NOMO-1 (cell line): Measurements from ENCODE around the gene DEPDC7.
"Not testable (repeated sequence)": the region's sequence is repeated elsewhere in the genome, so short reads cannot be mapped to it uniquely, and the experiment has no call there.

Source experiments
- DNase-seq, 2 experiments: peaks; one replicate each; lab custom pipeline; 2025; ENCODE audit not compliant: unreplicated experiment in 2 of 2; lab: John Stamatoyannopoulos, UW

Gene DEPDC7

DNA sequence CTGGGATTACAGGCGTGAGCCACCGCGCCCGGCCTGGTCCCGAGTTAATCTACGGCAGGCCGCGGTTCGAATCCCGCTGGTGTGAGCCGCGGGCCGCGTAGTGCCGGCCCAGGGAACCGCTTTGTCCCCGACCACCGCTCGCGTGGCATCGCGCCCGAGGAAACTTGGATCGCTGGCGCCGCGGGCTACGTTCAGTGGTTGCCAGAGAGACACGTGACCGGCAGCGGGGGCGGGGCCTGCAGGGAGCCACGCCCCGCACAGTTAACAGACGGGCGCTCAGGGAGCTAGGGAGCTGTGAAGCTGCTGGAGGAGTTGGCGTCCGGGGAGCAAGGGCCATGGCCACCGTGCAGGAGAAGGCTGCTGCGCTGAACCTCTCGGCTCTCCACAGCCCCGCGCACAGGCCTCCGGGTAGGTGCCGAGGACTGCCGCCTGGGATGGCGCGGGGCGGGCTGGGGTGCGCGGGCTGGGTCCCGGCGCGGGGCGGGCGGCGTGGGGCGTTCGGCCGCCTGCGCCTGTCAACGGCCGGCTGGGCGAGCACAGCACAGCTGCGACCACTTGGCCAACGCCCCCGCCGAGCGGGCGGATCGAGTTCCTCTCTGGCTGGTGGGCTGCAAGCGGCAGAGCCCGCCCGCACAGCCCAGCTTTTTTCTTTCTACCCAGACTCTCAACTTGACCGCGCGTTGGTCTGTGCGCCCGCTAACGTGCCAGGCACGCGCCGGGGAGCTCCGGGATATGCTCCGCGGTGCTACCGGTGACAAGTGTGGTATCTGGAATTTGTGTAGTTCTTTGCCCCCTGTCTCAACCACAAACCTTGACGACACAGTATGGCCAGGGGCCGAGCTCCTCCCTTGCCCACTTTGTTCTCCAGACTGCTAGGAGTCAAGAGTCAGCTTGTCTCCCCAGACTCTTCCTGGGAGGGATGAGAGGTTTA lies at the start of gene DEPDC7:
DEPDC7 (plus strand) TSS at position 258 of the 931 bp plus-strand sequence; CDS start at position 336, 78 bp downstream.
- DNase-seq, result peak; percentile 42 to 67

DNA sequence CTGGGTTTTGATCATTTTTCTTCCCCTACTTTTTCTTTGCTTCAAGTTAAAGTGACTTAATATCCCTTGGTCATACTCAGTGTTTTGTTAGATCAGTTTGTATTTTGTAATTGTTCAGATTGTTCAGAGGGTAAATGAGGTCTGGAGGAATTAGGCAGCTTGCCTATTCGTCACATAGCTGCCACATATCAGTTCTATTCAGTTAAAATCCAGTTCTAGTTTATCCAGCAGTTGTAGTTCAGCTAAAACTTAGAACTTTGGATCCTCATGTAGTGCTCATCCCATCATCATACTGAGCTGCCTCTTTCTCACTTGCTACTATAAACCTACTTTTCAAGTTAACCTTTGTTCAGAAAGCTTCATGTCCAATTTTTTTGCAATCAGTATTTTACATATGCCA lies 47.1 kb upstream of the DEPDC7 start:
- no peak for DNase-seq

DNA sequence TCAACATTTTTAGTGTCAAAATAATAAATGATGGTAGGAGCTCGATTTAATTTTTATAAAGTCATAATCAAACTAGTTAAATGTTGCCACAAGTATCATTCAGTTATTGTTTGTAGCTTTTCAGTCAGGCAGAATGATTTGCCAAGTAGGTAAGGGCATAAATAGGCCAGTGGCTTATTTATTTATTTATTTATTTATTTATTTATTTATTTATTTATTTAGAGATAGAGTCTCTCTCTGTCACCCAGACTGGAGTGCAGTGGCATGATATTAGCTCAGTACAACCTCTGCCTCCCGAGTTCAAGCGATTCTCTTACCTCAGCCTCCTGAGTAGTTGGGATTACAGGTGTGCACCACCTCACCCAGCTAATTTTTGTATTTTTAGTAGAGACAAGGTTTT lies 43.4 kb upstream of the DEPDC7 start:
- not testable (repeated sequence) for DNase-seq

DNA sequence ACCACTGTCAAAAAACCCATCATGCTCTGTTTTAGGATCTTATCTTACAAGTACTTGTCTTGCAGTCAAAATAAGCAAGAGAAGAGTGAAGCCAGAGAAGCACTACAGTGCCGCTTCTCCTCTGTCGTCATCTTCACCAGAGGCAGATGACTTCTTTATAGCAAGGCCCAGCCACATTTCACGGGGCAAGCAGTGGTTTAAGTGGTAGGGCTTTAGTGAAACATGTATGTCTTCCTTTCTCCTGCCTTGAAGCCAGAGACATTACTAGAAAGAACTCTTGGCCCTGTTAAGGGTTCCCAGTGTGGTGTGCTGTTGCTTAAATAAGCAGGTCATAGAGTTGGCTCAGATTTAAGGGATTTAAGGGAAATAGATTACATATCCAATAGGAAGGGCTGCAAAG lies 42.9 kb upstream of the DEPDC7 start:
- DNase-seq, result no peak

DNA sequence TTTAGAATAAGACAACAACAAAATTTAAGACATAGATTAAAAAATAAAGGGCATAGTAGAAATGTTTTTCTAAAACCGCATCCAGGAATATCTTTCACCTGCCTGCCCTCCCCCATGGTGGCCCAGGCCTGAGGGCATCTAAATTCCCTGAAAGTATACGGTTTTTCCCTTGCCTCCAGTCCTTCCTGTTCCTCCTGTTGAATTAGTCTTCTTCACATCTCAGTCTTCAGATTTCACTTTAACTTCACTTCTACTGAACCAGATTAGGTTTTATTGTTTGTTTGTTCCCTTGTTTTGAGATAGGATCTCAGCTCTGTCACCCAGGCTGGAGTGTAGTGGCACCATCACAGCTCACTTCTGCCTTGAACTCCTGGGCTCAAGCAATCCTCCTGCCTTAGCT lies 33.1 kb upstream of the DEPDC7 start:
- no peak for DNase-seq

DNA sequence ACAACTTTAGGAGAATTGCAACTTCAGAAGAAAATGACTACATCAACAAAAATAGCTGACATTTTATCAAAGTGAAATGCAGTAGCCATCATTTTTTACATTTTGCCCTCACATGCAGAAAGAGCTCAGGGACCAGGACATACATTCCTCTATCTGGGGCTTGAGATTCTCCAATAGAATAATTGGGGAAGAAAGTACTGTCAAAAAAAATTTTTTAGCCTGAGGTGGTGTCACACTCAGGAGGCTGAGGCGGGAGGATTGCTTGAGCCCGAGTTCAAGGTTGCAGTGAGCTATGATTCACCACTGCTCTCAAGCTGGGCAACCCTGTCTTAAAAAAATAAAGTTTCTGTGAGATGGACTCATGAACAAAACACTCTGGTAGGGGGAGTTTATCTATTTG lies 32.2 kb upstream of the DEPDC7 start:
- no peak for DNase-seq

DNA sequence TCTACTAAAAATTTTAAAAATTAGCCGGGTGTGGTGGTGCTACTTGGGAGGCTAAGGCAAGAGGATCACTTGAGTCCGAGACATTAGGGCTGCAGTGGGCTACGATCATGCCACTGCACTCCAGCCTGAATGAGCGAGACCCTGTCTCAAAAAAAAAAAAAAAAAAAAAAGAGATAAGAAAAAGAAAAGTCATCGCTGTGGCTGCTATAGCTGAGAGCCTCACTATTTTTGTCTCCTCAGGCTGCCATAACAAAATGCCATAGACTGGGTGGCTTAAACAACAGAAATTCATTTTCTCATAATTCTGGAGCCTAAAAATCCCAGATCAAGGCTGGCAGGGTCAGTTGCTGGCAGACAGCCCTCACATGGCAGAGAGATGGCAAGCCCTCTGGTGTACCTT lies 30.1 kb upstream of the DEPDC7 start:
- no peak for DNase-seq

DNA sequence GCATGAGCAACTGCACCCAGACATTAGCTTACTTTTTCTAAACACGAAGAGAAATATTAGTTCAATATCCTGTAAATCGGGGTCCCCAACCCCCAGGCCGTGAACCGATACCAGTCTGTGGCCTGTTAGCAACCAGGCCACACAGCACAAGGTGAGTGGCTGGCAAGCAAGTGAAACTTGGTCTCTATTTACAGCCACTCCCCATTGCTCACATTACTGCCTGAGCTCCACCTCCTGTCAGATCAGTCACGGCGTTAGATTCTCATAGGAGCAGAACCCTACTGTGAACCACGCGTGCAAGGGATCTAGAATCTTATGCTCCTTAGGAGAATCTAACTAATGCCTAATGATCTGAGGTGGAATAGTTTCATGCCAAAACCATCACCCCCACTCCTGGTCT lies 27.8 kb upstream of the DEPDC7 start:
- DNase-seq, result no peak

DNA sequence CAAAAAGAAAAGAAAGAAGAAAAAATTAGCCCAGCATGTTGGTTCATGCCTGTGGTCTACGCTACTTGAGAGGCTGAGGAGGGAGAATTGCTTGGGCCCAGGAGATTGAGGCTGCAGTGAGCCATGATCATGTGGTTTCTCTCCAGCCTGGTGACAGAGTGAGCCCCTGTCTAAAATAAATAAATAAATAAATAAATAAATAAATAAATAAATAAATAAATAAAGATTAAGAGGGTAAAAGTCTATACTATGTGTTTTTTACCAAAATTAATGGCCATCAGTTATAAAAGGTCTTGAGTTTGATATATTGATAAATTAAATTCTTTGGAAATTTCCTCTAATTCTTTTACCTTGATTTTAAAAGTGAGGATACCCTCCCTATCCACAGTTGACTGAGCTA lies 25.2 kb upstream of the DEPDC7 start:
- no peak for DNase-seq

DNA sequence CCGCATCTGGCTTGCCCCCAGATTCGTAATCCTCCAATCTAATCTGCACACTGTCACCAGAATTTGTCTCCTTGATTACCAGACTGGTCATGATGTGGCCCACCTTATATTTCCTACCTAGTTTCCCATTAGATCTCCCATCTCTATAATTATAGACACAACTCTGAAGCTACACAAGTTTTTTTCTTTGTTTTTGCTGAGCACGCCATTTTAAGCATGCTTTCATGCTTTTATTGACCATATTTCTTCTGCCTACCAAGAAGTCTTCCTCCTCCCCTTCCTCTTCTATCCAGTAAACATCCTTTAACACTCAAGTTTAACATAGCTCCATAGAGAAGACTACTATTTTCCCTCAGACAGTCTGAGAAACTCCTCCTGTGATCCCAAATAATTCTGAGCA lies 24.3 kb upstream of the DEPDC7 start:
- DNase-seq, result no peak

DNA sequence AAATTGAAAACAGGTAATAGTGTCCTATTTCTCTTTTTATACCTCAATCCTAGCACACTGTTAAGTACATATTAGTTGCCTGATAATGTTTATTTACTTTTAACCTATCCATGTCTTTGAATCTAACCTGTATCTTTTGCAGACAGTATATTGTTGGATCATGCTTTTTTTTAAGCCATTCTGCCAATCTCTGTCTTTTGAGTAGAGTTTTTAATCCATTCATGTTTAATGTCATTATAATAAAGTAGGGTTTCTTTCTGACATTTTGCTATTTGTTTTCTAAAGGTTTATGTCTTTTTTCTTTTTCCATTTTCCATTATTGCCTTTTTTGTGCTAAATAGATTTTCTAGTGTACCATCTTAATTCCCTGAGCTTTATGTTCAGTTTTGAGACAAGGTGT lies 23.8 kb upstream of the DEPDC7 start:
- DNase-seq, result no peak

DNA sequence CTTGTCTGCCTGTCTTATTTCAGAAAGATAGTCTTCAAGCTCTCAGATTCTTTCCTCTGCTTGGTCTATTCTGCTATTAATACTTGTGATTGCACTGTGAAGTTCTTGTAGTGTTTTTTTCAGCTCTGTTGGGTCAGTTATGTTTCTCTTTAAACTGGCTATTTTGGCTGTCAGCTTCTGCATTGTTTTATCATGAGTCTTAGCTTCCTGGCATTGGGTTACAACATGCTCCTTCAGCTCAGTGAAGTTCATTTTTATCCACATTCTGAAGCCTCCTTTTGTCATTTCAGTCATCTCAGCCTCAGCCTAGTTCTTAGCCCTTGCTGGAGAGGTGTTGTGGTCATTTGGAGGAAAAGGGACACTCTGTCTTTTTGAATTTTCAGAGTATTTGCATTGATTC lies 15.5 kb upstream of the DEPDC7 start:
- no peak for DNase-seq

DNA sequence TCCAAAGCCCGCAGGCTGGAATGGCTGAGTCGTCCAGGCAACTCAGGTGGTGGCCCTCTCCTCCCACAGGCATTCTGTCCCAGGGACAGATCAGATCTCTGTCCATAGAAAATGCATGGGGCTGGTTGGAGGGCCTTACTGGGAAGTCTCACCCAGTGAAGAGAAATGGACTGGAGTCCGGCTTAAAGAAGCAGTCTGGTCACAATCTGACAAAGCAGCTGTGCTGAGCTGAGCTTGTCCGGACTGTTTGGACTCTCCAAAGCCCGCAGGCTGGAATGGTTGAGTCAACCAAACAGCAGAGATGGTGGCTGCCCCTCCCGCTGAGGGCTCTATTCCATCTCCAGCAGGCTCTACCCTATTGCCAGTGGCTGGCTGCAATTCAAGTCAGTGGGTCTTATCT lies 14.4 kb upstream of the DEPDC7 start:
- DNase-seq, result no peak

DNA sequence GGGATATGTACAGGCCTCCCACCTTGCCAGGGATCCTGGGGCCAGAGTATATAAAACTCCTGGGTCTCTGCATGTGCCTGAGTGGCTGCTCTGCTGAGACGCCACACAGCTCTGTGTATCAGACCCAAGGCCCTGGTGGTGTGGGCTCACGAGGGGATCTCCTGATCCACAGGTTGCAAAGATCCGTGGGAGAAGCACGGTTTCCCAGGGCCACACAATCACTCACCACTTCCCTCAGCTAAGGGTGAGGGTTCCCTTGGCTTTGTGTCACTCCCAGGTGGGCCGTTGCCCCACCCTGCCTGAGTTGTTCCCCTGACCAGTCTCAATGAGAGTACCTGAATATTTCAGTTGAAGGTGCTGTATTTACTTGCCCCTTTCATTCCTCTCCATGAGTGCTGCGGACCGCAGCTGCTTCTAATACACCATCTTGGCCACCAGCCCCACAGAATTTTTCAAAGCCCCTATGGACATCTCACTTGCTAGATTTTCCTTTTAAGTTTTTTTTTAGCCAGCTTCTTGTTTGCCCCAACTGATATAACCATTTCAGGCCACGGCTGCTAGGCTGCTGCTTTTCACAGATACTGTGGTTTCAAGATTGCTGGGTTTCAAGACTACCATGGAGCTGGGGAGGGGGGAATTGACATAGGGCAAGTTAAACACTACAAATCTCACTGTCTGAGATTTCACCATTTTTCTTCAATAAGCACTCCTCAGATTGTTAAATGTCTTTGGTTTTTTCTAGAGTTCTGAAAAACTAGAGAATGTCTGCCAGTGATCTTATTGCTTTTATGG lies 13.7 kb upstream of the DEPDC7 start:
- no peak for DNase-seq

DNA sequence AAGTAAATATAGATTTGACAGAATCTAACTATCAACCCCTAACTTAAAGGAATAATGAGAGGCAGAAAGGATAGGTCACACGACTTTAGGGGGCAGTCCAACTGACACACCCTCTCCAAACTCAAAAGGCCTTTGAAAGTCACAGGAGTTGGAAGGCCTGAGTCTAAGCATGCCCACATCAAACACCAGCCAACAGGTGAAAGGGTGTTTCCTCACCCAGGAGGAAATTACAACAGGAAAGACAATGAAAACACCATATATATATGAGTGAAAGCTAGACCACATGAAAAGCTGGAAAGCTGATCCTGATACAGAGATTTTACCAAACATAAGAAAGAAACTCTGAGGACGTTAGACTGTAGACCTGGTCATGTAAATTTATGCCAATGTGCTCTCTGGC lies 10.5 kb upstream of the DEPDC7 start:
- DNase-seq, result no peak

DNA sequence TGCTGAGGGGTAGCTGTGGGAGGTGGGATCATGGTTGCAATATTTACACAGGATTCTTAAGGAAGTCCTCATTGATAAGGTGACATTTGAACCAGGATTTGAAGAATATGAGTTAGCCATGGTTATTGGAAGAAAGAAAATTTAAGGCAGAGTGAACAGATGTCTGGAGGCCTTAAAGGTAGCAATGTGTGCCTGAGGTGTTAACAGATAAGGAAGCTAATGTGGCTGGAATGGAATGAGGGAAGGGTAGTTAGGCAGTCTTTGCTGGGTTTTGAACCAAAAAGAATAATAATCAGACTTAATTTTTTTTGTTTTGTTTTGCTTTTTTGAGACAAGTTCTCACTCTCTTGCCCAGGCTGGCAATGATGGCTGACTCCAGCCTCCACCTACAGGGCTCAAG lies 9.7 kb upstream of the DEPDC7 start:
- no peak for DNase-seq

DNA sequence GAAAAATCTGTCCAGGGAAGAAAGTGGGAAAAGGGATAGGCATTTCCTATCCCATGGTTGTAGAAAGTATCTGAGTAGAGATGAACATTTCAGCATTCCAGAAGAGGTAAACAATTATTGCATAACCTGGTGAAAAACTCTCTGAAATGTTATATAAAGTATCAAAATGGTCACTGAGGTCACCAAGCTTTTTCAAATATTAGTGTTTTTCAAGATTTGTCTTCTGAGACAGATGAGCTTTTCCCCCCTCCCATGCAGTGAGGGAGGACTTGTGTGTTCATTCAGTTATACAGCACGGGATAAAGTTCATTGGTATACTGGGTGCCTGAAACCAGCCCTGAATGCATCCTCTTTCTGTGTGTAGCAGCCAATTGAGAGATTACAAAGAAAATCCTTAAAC lies 1.9 kb upstream of the DEPDC7 start:
- no peak for DNase-seq

DNA sequence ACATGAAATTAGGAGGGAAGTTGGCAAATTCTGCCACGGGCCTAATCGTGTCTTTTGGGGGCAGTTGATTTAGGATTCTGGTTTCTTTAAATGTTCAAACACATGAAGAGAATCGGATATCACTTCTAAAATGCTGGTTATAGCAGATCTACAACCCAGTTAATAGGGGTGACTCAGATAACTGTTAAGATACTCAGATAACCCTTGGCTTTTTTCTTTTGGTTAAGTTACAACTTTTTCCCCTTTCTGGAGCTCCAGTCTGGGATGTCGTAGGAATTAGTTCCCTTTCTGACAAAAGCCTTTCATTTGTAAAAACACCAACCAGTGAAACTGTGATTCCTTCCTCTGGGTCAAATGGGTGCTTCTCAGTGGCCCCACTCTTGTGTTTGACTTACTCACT lies 976 bp downstream of the DEPDC7 start:
- DNase-seq, result no peak

DNA sequence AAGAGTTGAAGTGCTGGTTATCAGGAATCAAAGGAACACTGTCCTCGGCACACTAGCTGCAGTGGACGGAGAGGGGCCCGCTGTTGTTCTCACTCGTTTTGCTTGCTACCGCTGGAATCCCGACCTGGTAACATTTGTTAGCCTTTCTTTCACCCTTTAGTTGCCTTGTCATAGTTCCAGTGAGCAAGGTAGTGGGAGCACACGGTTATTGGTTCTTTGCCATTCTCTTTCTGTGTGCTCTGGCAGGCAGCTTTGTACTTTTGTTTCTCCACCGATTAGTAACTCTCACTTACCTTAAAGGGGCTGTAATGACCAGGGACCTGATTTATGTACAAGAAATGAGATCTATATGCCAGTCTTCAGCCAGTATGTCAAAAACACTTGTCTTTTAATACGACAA lies 1.8 kb downstream of the DEPDC7 start:
- DNase-seq, result no peak

DNA sequence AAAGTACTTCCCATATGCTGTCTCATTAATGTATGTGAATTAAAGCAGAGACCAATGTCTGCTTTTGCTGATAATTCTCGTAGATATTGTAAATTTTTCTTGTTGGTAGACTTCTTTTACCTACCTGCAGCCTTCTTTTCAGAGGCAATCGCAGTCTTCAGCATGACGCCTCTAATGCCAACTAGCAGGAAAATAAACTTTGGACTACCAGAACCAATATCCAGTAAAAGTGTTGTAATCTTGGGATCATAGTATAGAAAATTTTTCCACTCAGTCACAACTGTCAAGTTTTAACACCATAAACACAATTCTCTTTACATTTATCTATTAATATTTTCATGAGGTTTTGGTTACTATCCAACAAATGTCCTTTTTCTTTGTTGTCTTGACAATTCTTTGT lies 2.3 kb downstream of the DEPDC7 start:
- DNase-seq, result no peak

DNA sequence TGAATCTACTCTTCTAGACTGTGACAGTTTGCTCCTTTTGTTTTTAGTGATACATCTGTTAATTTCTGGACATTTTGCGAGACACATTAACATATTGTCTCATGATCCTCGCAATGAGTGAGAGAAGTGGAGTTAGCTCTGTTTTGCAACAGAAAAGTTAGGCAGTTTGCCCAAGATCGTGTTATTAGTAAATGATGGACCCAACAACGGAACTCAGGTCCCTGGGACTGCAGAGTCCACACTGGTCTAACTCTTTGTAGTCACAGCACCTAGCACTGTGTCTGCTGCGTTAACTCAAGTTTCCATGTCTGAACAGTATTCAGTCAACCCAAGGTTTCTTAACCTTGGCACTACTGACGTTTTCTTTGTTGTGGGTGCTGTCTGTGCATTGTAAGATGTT lies 3.2 kb downstream of the DEPDC7 start:
- DNase-seq, result no peak

DNA sequence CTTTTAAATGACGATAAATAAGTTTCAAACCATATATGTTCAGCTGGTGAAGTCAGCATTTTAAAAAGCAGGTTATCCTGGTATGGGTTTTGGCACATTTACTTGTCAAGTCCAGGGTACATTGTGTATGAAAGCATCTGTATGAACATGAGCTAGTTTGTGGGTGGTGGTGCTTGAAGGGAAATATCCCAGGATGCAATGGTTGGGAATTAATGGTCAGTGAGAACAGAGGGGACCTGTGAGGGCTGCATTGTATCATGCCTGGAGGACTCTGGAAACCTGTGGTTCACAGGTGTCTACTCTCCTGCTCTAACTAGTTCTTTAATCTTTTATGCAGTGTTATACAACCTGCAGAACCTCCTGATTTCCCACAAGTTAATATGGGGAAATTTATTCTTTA lies 5.8 kb downstream of the DEPDC7 start:
- DNase-seq, result no peak
